Ovary (tissue), 3 donors: ENCODE data around the gene PIAS3.

Experiments
- POLR2A ChIP-seq: fragments of 450-650 bp; IDR thresholded peaks from one replicate; pipeline ENCODE4 v1.6.1; 2017; ENCODE audit warnings: antibody characterized with exemption, mild to moderate bottlenecking, moderate library complexity
- TF ChIP-seq, protein P1 (sequence below), 3 donors: fragments of 450-650 bp in 2 of 3; fragments of 200-600 bp in 1 of 3; IDR thresholded peaks; one replicate each; pipeline versions ENCODE4 v1.5.1 to v1.8.0; 2016 to 2022; ENCODE audit warnings: antibody characterized with exemption in 3 of 3, mild to moderate bottlenecking in 1 of 3
- donor health status: DM: no; HTN: no; CAD: no.

DNA sequence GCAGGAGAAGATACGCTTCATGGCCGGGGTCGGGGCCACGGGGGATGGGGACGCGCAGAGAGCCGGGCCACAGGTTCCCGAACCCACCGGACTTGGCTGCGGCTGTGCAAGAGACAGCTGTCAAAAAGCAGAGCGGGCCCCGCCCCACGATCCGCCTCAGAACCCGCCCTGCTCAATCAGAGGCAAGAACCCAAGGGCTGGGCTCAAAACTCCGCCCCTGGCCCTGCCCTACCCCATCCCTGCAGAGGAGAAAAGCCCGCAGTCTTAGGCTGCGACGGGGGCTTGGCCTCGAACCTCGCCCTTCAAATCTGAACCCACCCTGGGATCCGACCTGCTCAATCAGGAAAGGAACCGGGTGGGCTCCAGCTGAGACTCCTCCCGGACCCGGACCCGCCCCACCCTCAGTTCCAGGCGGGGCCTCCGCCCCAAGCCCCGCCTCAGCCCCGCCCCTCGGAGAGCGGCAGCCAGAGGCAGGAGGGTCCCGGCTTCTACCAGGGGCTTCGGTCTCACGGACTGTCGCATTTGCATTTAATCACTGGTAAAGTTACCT is 26.9 kb upstream of the PIAS3 start, which contains the start of gene ANKRD35:
- TF ChIP-seq, protein P1, sequence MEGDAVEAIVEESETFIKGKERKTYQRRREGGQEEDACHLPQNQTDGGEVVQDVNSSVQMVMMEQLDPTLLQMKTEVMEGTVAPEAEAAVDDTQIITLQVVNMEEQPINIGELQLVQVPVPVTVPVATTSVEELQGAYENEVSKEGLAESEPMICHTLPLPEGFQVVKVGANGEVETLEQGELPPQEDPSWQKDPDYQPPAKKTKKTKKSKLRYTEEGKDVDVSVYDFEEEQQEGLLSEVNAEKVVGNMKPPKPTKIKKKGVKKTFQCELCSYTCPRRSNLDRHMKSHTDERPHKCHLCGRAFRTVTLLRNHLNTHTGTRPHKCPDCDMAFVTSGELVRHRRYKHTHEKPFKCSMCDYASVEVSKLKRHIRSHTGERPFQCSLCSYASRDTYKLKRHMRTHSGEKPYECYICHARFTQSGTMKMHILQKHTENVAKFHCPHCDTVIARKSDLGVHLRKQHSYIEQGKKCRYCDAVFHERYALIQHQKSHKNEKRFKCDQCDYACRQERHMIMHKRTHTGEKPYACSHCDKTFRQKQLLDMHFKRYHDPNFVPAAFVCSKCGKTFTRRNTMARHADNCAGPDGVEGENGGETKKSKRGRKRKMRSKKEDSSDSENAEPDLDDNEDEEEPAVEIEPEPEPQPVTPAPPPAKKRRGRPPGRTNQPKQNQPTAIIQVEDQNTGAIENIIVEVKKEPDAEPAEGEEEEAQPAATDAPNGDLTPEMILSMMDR (IDR thresholded peaks at IDR 0.05), result no peak
- TF ChIP-seq POLR2A, result no peak
